GM12874 (cell line): ENCODE results near the gene KRT39.

Experiments
- TF ChIP-seq, protein P1 (sequence below): IDR thresholded peaks from 2 replicates; pipeline ENCODE4 v1.5.1; 2011; ENCODE audit warnings: low read depth, mild to moderate bottlenecking, control low read depth, low read length, moderate library complexity; ENCODE audit not compliant: insufficient read depth

KRT39 gene

DNA sequence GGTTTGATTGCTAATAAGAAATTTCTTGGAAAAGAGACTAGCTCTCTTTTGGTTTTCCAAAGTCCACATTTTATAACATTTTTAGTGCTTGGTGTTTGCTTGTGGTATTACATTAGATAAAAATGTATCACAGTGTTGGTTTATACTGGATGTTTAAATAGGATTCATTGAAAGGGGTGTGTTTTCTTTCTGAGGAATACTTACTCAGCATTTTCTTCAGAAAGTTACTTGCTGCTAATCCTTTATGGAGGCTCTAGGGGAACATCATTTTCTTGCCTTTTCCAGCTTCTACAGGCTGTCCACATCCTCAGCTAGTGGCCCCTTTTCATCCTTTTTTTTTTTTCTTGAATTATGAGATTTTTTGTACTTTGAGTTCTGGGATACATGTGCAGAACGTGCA is 834 bp upstream of the KRT39 start:
- TF ChIP-seq, protein P1, sequence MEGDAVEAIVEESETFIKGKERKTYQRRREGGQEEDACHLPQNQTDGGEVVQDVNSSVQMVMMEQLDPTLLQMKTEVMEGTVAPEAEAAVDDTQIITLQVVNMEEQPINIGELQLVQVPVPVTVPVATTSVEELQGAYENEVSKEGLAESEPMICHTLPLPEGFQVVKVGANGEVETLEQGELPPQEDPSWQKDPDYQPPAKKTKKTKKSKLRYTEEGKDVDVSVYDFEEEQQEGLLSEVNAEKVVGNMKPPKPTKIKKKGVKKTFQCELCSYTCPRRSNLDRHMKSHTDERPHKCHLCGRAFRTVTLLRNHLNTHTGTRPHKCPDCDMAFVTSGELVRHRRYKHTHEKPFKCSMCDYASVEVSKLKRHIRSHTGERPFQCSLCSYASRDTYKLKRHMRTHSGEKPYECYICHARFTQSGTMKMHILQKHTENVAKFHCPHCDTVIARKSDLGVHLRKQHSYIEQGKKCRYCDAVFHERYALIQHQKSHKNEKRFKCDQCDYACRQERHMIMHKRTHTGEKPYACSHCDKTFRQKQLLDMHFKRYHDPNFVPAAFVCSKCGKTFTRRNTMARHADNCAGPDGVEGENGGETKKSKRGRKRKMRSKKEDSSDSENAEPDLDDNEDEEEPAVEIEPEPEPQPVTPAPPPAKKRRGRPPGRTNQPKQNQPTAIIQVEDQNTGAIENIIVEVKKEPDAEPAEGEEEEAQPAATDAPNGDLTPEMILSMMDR = no peak

DNA sequence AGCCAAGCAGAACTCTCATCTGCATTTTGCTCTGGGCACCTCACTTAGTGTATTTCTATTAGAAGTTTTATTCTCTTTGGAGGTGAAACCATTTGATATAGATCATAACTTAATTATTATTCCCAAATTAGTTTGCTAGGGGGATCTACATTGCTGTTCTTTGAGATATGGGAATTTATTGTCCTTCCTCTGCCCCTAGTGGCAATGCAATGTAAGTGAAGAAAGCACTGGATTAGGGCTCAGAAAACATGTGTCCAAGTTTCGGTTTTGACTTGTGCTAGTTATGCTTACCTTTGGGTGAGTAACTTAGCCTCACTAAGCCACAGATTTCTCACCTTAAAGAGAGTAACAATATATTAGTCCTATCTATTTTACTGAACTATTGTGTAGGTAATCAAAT is 2.9 kb downstream of the KRT39 start:
- TF ChIP-seq, protein P1 = peak; percentile 57; the same call in 1 of the 2 replicates

DNA sequence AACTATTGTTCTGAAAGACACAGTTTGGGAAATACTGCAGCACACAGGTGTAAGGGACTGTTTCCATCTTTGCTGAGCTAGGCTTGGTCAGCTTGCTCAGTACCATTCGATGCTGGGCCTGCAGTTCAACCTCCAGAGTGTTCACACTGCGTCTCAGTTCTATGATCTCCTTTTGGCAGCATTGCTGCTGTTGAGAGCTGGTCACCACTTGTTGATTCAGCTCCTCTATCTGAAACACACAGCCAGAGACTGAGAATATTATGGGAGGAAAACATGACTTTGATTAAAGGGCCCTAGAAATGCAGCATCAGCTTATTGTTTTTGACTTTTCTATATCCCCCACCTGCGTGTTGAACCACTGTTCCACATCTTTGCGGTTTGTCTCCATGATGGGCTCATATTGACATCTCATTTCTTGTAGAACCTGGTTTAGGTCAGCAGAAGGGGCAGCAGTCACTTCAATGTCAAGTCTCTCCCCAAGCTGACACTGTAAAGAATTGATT is 4.6 kb downstream of the KRT39 start:
- TF ChIP-seq, protein P1 = no peak

DNA sequence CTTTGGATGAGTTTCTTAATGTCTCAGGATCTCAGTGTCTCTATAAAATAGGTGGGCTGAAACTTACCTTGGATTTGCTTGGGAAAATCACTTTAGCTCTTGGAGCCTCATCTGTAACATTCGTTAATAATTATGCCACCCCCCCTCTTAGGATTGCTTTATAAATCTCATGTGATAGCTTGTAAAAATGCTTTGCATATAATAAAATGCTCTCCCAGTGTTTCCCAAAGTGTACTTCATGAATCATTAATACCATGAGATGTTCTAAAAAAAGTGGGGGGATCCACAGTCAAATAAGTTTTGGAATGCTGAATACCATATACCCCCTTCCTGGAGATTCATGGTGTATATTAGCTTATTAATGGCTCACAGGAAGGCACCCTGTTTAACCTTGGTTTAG is 5.2 kb downstream of the KRT39 start:
- TF ChIP-seq, protein P1 = no peak

DNA sequence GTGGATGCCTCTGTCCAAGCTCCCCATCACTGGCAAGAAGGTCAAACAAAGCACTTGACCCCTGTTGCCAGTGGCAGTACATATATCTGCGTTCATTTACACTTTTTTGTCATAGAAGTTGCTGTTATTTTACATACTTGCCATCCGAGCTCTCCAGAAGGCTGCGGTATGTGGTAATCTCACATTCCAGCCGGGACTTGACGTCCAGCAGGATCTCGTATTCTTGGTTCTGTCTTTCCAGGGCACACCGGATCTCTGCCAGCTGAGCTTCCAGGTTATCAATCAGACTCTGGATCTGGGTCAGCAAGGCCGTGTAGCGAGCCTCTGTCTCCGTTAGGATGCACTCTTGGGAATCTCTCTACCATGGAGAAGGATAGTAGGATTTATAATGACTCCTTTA is 6.6 kb downstream of the KRT39 start:
- TF ChIP-seq, protein P1 = no peak

DNA sequence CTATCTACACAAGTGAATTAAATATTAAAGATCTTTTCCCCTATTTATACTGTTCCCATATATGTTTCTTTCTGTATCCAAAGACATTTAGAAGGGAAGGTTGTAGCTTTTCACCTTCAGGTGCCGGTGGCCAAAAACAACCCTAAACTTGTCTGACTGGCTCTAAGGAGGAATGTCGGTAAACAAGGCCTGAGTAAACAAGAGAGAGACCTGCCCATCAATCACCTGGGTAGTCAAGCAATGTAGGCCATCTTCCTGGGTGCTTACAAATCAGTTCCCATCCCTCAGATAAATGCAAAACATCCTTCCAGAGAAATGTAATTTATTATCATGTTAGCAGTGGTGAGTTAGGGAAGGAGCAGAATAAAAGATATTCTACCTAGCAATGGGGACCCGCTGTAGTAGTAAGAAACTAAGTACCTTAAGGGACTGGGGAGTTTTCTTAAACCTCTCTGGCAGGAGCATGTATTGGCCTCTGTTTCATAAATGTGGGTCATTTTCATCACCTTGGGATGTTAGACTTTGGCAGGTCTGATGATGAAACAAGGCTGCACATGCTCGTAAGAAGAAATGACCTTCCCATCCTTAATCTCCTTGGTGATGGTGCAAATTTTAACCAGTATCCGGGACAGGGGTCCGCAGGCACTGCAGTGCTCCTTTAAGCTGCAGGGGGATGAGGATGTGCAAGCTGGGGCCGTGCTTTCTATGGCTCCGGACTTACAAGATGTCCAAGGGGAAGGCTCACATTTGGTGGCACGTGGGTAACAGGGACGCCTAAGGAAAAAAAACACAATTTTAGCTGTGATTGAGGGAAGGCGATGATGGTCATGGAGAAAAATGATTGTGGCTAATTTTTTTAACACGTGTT is 8.4 kb downstream of the KRT39 start:
- TF ChIP-seq, protein P1 = no peak

DNA sequence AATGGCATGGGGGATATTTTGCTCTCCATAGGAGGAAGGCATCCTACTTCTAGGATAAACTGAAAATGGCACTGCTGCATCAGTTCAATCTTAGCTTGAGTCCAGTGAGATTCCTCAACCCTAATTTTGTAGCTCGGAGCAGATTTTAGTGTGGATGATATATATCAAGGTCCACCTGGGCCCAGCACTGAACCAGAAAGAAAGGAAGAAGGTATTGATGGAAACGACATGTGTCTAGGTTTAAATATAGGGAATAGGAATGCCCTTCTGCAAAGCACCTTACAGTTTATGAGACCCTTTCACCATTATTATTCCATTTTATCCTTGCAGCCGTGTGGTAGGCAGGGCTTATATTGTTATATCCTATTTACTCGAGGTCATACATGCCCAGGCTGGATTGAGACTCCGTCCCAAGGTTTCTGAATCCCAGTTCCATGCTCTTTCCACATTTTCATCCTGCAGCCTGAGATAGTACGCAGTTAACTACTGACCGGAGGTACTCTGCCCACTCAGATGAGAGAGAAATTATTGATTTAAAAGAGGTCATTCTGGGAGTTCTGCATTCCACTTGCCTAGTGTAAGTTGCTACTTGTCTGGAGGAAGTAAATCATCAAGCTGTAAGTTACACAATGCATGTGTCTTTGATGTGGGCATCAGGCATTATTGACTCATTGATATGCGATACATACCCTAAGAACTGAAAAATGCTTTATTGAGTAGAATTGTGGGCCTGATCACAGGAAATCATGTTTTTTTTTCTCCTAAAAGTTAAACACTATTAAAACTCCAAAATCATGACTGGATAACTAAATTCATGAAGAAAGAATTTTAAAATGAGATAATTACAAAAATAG is 10.1 kb downstream of the KRT39 start:
- TF ChIP-seq, protein P1 = no peak
